ENCODE measurements around the gene PHLPP1. TPM values are rescaled to one million over a fixed set of nuclear protein-coding genes. Genes with fewer than 3 reads are reported as not detected.
A peak's percentile ranks its signal among the peaks of the same experiment; 100 is the strongest.

The PHLPP1 gene
- total RNA-seq, 2 experiments from 2014 or later: 8.0 to 8.7 TPM

GRCh38 chr18:63003899-63004298 is 288.6 kb downstream of the PHLPP1 start:
- Mint-ChIP-seq H3K9me3 (no peaks in the 10 kb centered on the region), H3K4me1 (ENCODE audit: low read depth) (no peaks in the 10 kb centered on the region), H3K27me3 (peaks cover 4% of the 10 kb centered on the region), H3K27ac (no peak overlapping the region), H3K36me3 (no peaks in the 10 kb centered on the region), H3K4me3 (no peak overlapping the region)
- no peak for DNase-seq
- ChIA-PET CTCF (interaction anchor here (1.4 kb wide), 1 partner anchor 435 kb away, joined by 4 read pairs; no protein-coding TSS in a partner anchor), POLR2A (no interaction called here)
- intact Hi-C loops (cut with micrococcal nuclease): no loop called here

- POLR2A ChIA-PET: no interaction called here
- Mint-ChIP-seq H3K27me3 (peaks cover under 1% of the 10 kb centered on the region), H3K9me3 (no peaks in the 10 kb centered on the region), H3K27ac (no peak overlapping the region), H3K4me1 (ENCODE audit: low read depth) (no peaks in the 10 kb centered on the region), H3K36me3 (no peaks in the 10 kb centered on the region), H3K4me3 (no peak overlapping the region)
- CTCF ChIA-PET: interaction anchor here (1.4 kb wide), 1 partner anchor 435 kb away, joined by 4 read pairs; no protein-coding TSS in a partner anchor
- no peak for DNase-seq
- intact Hi-C loops (cut with micrococcal nuclease): no loop called here
Observed at GRCh38 chr18:63004466-63005089, 289.2 kb downstream of the PHLPP1 start.

GRCh38 chr18:63005306-63005705 is 290.0 kb downstream of the PHLPP1 start:
- intact Hi-C loops (cut with micrococcal nuclease): no loop called here
- H3K4me3 Mint-ChIP-seq: no peak overlapping the region
- H3K27ac Mint-ChIP-seq: no peak overlapping the region
- no peaks in the 10 kb centered on the region for H3K36me3 Mint-ChIP-seq
- no peaks in the 10 kb centered on the region for H3K9me3 Mint-ChIP-seq
- H3K27me3 Mint-ChIP-seq: no peaks in the 10 kb centered on the region
- no peak for DNase-seq
- ChIA-PET POLR2A (no interaction called here), CTCF (interaction anchor here (1.2 kb wide), 1 partner anchor 11 kb away, joined by 3 read pairs; no protein-coding TSS in a partner anchor)
- no peaks in the 10 kb centered on the region for H3K4me1 Mint-ChIP-seq (ENCODE audit: low read depth)

- intact Hi-C loops (cut with micrococcal nuclease): no loop called here
- no peak for DNase-seq
- ChIA-PET POLR2A (no interaction called here), CTCF (interaction anchor here (1.0 kb wide), 1 partner anchor 335 kb away, joined by 3 read pairs; no protein-coding TSS in a partner anchor)
- Mint-ChIP-seq H3K4me3 (no peak overlapping the region), H3K27me3 (peaks cover 2% of the 10 kb centered on the region), H3K9me3 (no peaks in the 10 kb centered on the region), H3K4me1 (ENCODE audit: low read depth) (no peaks in the 10 kb centered on the region), H3K36me3 (no peaks in the 10 kb centered on the region), H3K27ac (no peak overlapping the region)
Observed at GRCh38 chr18:63007231-63007630, 291.9 kb downstream of the PHLPP1 start.

- DNase-seq: peak; percentile 63
- Mint-ChIP-seq H3K9me3 (peaks cover 8% of the 10 kb centered on the region), H3K27ac (no peak overlapping the region), H3K27me3 (peaks cover 20% of the 10 kb centered on the region), H3K4me3 (no peak overlapping the region), H3K4me1 (ENCODE audit: low read depth) (no peaks in the 10 kb centered on the region), H3K36me3 (peaks cover 3% of the 10 kb centered on the region)
- ChIA-PET POLR2A (interaction anchor here (0.6 to 2.7 kb wide), 2 partner anchors 280 to 302 kb away, joined by 4 to 11 read pairs; partner anchors contain the start of gene BCL2), CTCF (interaction anchor here (0.7 to 7.3 kb wide), 47 partner anchors 9 to 432 kb away, joined by 3 to 162 read pairs (median 5); partner anchors contain the start of genes BCL2, PHLPP1 and VPS4B)
- intact Hi-C loops (cut with micrococcal nuclease): loop anchor here (1.0 to 5.0 kb wide), 6 partner anchors 56 to 423 kb away; no protein-coding TSS in a partner anchor
Observed at GRCh38 chr18:63016270-63016669, 300.9 kb downstream of the PHLPP1 start.

GRCh38 chr18:63017076-63017475 is 301.7 kb downstream of the PHLPP1 start:
- H3K9me3 Mint-ChIP-seq: peaks cover 8% of the 10 kb centered on the region
- no peak overlapping the region for H3K4me3 Mint-ChIP-seq
- ChIA-PET CTCF (interaction anchor here (0.7 to 7.3 kb wide), 40 partner anchors 8 to 431 kb away, joined by 3 to 162 read pairs (median 5); partner anchors contain the start of genes BCL2, PHLPP1 and VPS4B), POLR2A (interaction anchor here (0.6 to 2.7 kb wide), 2 partner anchors 281 to 302 kb away, joined by 4 to 11 read pairs; partner anchors contain the start of gene BCL2)
- H3K27me3 Mint-ChIP-seq: peaks cover 19% of the 10 kb centered on the region
- H3K27ac Mint-ChIP-seq: no peak overlapping the region
- no peaks in the 10 kb centered on the region for H3K4me1 Mint-ChIP-seq (ENCODE audit: low read depth)
- intact Hi-C loops (cut with micrococcal nuclease): loop anchor here (2.0 to 5.0 kb wide), 4 partner anchors 55 to 325 kb away; no protein-coding TSS in a partner anchor
- H3K36me3 Mint-ChIP-seq: peaks cover 3% of the 10 kb centered on the region
- no peak for DNase-seq

- no peak overlapping the region for H3K27ac Mint-ChIP-seq
- H3K4me1 Mint-ChIP-seq (ENCODE audit: low read depth): no peaks in the 10 kb centered on the region
- intact Hi-C loops (cut with micrococcal nuclease): loop anchor here (2.0 to 5.0 kb wide), 4 partner anchors 54 to 324 kb away; no protein-coding TSS in a partner anchor
- H3K9me3 Mint-ChIP-seq: peaks cover 8% of the 10 kb centered on the region
- H3K36me3 Mint-ChIP-seq: peaks cover 3% of the 10 kb centered on the region
- no peak overlapping the region for H3K4me3 Mint-ChIP-seq
- no peak for DNase-seq
- CTCF ChIA-PET: interaction anchor here (0.7 to 7.3 kb wide), 22 partner anchors 8 to 422 kb away, joined by 3 to 162 read pairs (median 7); partner anchors contain the start of genes BCL2 and VPS4B
- H3K27me3 Mint-ChIP-seq: peaks cover 18% of the 10 kb centered on the region
- POLR2A ChIA-PET: interaction anchor here (2.7 kb wide), 1 partner anchor 301 kb away, joined by 11 read pairs; the partner anchor contains the start of gene BCL2
Observed at GRCh38 chr18:63017977-63018376, 302.6 kb downstream of the PHLPP1 start.

GRCh38 chr18:63022429-63023022 is 307.2 kb downstream of the PHLPP1 start:
- H3K27me3 Mint-ChIP-seq: peaks cover 8% of the 10 kb centered on the region
- no peak overlapping the region for H3K4me3 Mint-ChIP-seq
- POLR2A ChIA-PET: no interaction called here
- intact Hi-C loops (cut with micrococcal nuclease): no loop called here
- peak; percentile 26 for DNase-seq
- no peaks in the 10 kb centered on the region for H3K4me1 Mint-ChIP-seq (ENCODE audit: low read depth)
- no peak overlapping the region for H3K27ac Mint-ChIP-seq
- H3K9me3 Mint-ChIP-seq: peaks cover 8% of the 10 kb centered on the region
- CTCF ChIA-PET: interaction anchor here (0.8 to 3.8 kb wide), 10 partner anchors 9 to 417 kb away, joined by 3 to 21 read pairs (median 3); no protein-coding TSS in a partner anchor
- H3K36me3 Mint-ChIP-seq: peaks cover 3% of the 10 kb centered on the region

- Mint-ChIP-seq H3K27me3 (peaks cover 2% of the 10 kb centered on the region), H3K27ac (no peak overlapping the region), H3K4me3 (no peak overlapping the region), H3K9me3 (no peaks in the 10 kb centered on the region), H3K36me3 (no peaks in the 10 kb centered on the region), H3K4me1 (ENCODE audit: low read depth) (no peaks in the 10 kb centered on the region)
- ChIA-PET POLR2A (no interaction called here), CTCF (interaction anchor here (1.6 to 2.9 kb wide), 3 partner anchors 9 to 414 kb away, joined by 6 to 16 read pairs (median 8); no protein-coding TSS in a partner anchor)
- DNase-seq: peak; percentile 31
- intact Hi-C loops (cut with micrococcal nuclease): no loop called here
Observed at GRCh38 chr18:63025251-63026090, 310.1 kb downstream of the PHLPP1 start.

GRCh38 chr18:63028380-63028779 is 313.0 kb downstream of the PHLPP1 start:
- intact Hi-C loops (cut with micrococcal nuclease): no loop called here
- ChIA-PET POLR2A (no interaction called here), CTCF (interaction anchor here (1.3 kb wide), 1 partner anchor 12 kb away, joined by 6 read pairs; no protein-coding TSS in a partner anchor)
- Mint-ChIP-seq H3K9me3 (peaks cover 2% of the 10 kb centered on the region), H3K4me1 (ENCODE audit: low read depth) (no peaks in the 10 kb centered on the region), H3K36me3 (no peaks in the 10 kb centered on the region), H3K27me3 (peaks cover 6% of the 10 kb centered on the region), H3K4me3 (no peak overlapping the region), H3K27ac (no peak overlapping the region)
- no peak for DNase-seq
